ENCODE results near the gene EIF5.

EIF5 gene

GRCh38 chr14:103311171-103311997 is 22.7 kb upstream of the EIF5 start:
- DNase-seq: no peak

- DNase-seq: no peak
Measured at GRCh38 chr14:103312006-103312635, 21.9 kb upstream of the EIF5 start.

- no peak for DNase-seq
Measured at GRCh38 chr14:103313704-103314103, 20.3 kb upstream of the EIF5 start.

- DNase-seq: no peak
Measured at GRCh38 chr14:103314496-103315277, 19.4 kb upstream of the EIF5 start.

- DNase-seq: no peak
Measured at GRCh38 chr14:103315351-103315911, 18.6 kb upstream of the EIF5 start.

- DNase-seq: no peak
Measured at GRCh38 chr14:103315941-103316340, 18.1 kb upstream of the EIF5 start.

- DNase-seq: no peak
Measured at GRCh38 chr14:103316721-103317121, 17.3 kb upstream of the EIF5 start.

DNA sequence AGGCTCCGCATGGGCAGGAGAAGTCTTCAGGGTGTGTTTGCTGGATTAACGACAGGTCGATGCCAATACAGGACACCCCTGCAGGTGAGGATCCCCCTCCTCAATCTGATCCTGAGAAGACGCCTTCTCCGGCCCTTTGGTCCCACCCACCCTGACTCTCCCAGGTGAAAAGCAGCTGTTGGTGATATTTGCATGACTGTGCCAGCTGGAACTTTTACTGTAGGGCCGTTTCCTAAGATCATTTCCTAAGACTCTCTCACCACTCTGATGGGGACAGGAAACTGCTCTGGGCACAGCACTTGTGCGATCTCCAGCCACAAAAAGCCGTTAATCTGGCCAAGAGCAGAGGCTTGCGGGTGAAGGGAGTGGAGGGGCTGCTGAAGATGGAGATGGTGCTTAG is 16.8 kb upstream of the EIF5 start:
- DNase-seq: no peak

DNA sequence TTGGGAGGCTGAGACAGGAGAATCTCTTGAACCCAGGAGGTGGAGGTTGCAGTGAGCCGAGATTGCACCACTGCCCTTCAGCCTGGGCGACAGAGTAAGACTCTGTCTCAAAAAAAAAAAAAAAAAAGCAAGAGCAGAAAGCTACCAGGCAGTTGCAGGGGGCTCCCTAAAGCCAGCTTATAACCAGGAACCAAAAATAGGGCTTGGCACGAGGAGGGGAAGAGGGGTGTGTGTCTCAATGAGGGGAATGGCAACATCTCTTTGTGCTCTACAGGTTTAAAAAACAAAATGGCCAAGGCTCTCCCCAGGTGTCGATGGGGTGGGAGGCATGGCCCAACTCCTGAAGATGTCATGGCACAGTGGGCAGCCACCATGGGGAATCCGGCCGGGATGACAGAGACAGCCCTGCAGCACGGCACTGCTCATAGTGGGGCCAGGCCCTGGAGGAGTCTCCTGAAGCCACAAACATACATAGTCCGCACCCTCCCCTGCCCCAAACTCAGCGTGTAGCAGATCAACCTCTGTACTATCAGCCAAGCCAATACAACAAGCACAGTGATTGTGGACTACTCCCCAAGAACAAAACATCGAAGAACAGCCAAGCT is 16.0 kb upstream of the EIF5 start:
- no peak for DNase-seq

- no peak for DNase-seq
Measured at GRCh38 chr14:103318750-103319419, 15.2 kb upstream of the EIF5 start.

DNA sequence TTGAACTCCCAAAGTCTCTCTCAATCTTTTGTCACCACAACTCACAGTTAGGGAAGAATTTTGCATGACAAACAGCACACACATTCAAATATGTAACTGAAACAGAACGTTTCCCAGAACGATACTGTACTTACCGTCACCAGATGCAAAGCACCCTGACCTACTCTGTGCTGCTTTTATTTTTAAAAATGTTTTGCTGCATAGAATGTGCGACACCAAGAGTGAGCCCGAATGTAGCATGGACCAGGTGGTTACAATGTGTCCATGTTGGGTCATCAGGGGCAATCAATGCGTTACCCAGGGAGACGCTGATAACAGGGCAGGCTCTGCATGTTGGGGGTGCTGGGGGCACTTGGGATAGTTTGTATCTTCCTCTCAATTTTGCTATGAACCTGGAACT is 14.6 kb upstream of the EIF5 start:
- no peak for DNase-seq

- no peak for DNase-seq
Measured at GRCh38 chr14:103326078-103326477, 8.0 kb upstream of the EIF5 start.

DNA sequence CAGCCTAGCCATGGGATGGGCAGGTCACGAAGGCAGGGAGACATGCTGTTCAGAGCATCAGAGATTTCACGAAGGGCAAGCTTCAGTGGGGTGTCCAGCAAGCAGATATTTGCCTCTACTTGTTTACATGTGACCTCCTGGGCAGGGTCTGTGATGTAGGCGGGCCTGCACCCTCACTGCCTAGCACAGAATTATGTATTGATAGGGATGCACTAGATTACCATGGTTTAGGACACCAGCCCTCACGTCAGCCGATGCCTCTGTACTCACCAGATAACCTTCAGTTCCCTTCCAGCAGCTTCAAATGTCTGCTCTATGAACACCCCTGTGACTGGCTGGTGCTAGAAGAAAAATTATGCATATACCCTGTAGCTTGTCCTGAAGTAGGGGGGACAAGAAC is 5.1 kb upstream of the EIF5 start:
- no peak for DNase-seq

DNA sequence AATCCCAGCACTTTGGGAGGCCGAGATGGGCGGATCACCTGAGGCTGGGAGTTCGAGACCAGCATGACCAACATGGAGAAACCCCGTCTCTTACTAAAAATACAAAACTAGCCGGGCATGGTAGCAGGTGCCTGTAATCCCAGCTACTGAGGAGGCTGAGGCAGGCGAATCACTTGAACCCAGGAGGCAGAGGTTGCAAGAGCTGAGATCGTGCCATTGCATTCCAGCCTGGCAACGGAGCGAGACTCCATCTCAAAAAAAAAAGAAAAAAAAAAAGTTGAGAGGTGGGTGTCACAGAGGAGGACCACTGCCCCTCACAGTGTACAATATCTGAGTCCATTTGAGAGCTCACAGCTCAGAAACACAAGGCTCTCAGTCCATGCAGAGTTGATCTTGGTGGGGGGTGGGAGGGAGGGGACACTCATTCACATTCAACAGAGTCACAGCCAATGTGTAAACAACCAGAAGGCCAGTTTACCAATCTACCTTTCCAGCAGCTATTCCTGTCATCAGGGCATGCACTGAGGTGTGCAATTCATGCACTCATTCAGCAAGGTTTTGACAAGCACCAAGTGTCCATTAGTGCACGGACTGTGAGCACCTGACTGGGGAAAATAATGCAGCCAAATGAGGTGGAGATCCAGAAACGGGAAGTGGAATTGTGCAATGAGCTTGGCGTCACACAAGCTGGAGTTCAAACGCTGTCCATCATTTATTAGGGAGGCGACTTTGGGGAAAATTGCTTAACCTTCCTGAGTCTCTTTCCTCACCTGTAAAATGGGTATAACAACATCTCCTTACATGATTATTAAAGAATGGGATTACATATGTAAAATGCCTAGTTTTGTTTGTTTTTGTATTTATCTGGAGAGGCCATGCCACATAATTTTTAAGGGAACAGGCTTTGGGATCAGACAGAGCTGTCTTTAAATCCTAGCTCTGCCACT is 4.4 kb upstream of the EIF5 start:
- DNase-seq: no peak

- no peak for DNase-seq
Measured at GRCh38 chr14:103330536-103330935, 3.5 kb upstream of the EIF5 start.

DNA sequence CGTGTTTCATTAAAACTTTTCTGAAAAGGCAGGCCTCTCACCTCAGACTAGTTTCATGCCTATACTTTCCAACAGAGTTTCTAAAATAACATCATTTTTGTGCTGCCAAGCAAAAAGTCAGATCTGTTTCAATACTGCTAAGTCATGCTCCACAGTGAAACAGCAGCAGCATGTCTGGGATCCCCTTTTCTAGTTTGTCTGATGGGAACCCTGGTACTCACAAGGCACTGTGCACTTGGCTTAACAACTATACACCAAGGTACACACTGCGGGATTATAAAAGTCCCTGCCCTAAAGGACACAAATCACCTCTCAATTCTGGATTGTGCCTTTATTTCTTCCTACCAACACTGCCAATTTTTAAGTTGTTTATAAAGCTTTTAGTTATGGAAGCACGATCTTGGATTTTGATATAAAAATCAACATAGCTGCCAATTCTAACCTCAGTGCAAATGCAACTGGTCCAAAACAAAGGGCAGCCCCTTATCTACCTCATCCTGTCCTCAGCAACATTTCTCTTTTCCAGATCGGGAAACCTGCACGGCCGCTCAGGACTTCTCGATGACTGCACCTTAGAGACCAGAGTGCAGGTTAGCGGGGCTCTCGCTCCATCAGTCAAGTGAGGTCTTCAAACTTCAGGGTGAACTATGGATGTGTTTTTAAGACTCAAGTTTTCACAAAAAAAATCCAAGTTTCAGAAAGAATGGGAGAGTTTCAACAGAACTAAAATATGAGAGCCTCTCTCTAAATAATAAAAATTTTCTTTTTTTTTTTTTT is 1.7 kb upstream of the EIF5 start:
- no peak for DNase-seq

DNA sequence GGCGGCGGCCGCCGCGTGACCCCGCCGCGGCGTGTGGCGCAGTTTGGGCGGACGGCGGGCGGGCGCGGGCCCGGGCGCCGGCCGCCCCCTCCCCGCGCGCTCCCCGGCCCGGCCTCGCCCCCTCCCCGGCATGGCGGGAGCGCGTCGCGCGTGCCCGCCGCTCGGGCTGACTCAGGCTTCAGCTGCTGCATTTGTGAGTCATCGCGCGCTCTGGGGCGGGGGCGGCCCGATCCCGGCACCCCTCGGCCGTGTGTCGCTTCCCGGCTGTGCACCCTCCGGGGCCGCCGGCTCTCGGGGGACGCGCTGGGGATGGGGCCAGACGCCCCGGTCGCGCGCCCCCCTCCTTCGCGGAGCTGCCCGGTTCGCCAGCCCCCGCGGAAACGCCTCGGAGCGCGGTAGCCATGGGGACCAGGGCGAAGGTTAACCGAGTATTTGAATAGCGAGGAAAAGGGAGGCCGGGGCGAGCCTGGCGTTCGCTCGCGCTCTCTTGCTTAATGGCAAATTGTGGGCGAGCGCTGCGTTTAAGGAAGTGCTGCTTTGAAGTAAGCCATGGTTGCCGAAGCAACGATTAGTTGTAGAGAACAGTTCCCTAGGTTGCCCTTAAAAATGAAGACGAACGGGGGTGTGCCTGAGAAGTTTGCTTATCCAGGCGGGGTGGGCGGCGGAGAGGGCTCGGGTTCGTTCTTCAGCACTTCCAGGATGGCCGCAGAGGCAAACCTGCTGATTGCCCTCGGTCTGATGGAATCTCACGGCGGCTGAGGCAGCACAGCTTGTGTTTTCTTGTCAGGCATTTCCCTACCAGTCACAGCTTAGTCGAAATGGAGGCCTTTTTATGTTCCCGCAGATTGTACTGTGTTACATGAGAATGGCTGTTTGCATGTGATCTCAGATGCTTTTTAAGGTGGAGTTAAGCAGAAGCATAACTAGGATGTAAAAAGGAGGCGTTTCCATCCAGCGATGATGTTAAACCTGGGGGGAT is 896 bp downstream of the EIF5 start:
- DNase-seq: no peak

- no peak for DNase-seq
Measured at GRCh38 chr14:103336191-103336590, 2.2 kb downstream of the EIF5 start.

GRCh38 chr14:103337794-103338193 is 3.8 kb downstream of the EIF5 start:
- DNase-seq: no peak
